Central memory CD8-positive, alpha-beta T cell (primary cell): Measurements from ENCODE around the gene OR2Z1.
"Not testable (repeated sequence)": the region's sequence is repeated elsewhere in the genome, so short reads cannot be mapped to it uniquely, and the experiment has no call there.

ENCODE experiments used
- ATAC-seq: fragments of 150-1000 bp; cut with Tn5 transposase; replicated peaks from 2 replicates; pipeline ENCODE4 v1.10.0; 2022; ENCODE audit warnings: mild to moderate bottlenecking, moderate FRiP score, moderate number of reproducible peaks; ENCODE audit not compliant: poor library complexity, severe bottlenecking; ENCODE audit errors: extremely low read depth
- DNase-seq, 2 donors: peaks; one replicate each; pipeline ENCODE4 v3.0.0; 2021; ENCODE audit warnings: low spot score in 2 of 2
- H3K27ac Mint-ChIP-seq: one replicate; pipeline ENCODE4 v1.8.0; 2022; ENCODE audit warnings: low read depth, mild to moderate bottlenecking, moderate library complexity, mixed read lengths
- H3K27me3 Mint-ChIP-seq: one replicate; pipeline ENCODE4 v1.8.0; 2022; ENCODE audit warnings: mixed read lengths
- H3K36me3 Mint-ChIP-seq: one replicate; pipeline ENCODE4 v1.8.0; 2022; ENCODE audit warnings: mild to moderate bottlenecking, moderate library complexity, mixed read lengths; ENCODE audit not compliant: insufficient read depth
- H3K4me1 Mint-ChIP-seq: one replicate; pipeline ENCODE4 v1.8.0; 2022; ENCODE audit warnings: mixed read lengths
- H3K4me3 Mint-ChIP-seq: one replicate; pipeline ENCODE4 v1.8.0; 2022; ENCODE audit warnings: mild to moderate bottlenecking, moderate library complexity, mixed read lengths
- H3K9me3 Mint-ChIP-seq: one replicate; pipeline ENCODE4 v1.8.0; 2022; ENCODE audit warnings: mixed read lengths

OR2Z1 gene

DNA sequence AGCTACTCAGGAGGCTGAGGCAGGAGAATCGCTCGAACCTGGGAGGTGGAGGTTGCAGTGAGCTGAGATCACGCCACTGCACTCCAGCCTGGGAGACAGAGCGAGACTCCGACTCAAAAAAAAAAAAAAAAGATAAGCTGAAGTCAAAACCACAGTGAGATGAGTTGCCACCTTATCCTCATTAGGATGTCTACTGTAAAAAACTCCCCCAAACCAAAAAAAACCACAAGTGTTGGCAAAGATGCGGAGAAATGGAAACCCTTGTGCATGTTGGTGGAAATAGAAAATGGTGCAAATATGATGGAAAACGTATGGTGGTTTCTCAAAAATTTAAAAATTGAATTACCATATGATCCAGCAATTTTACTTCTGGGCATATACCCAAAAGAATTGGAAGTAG, 11.1 kb upstream of the OR2Z1 start:
- not testable (repeated sequence) for H3K4me1 Mint-ChIP-seq, H3K27ac Mint-ChIP-seq, H3K4me3 Mint-ChIP-seq, H3K36me3 Mint-ChIP-seq, ATAC-seq, DNase-seq
- Mint-ChIP-seq H3K9me3 (peaks cover 13% of the 10 kb centered on the region), H3K27me3 (peaks cover 19% of the 10 kb centered on the region)

DNA sequence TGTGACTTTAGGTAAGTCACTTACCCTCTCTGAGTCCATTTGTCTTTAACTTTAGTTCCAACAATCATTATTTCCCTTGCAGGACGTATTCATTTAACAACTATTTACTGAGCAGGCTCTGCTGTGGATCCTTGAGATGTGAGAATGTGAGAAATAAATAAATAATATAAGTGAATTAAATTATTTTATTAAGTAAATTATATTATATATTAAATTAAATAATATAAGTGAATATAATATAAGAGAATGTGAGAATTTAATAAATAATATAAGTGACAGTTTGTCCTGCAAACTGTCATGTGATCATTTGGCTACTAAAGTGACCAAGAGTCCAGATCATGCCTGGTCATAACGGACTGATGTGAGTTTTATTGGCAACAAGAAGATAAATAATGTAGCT, 598 bp downstream of the OR2Z1 start:
- Mint-ChIP-seq H3K4me3 (no peak overlapping the region), H3K27ac (no peak overlapping the region), H3K36me3 (no peaks in the 10 kb centered on the region), H3K4me1 (no peaks in the 10 kb centered on the region), H3K9me3 (peaks cover 5% of the 10 kb centered on the region), H3K27me3 (peaks cover 63% of the 10 kb centered on the region)
- no peak for DNase-seq
- ATAC-seq: no peak

DNA sequence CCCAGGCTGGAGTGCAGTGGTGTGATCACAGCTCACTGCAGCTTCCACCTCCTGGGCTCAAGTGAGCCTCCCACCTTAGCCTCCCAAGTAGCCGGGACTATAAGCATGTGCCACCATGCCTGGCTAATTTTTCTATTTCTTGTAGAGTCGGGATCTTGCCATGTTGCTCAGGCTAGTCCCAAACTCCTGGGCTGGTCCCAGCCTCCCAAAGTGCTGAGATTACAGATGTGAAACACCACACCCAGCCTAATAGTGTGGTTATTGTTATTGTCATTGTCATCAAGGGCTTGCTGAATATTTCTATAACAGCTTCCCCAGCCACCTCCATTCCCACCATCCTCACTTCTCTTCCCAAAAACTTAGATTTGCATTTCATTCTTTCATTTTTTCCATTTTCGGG, 2.8 kb downstream of the OR2Z1 start:
- Mint-ChIP-seq H3K4me1 (no peaks in the 10 kb centered on the region), H3K9me3 (peaks cover 5% of the 10 kb centered on the region), H3K4me3 (no peak overlapping the region), H3K27me3 (peaks cover 63% of the 10 kb centered on the region), H3K36me3 (no peaks in the 10 kb centered on the region), H3K27ac (no peak overlapping the region)
- ATAC-seq (no peak), DNase-seq (no peak)

DNA sequence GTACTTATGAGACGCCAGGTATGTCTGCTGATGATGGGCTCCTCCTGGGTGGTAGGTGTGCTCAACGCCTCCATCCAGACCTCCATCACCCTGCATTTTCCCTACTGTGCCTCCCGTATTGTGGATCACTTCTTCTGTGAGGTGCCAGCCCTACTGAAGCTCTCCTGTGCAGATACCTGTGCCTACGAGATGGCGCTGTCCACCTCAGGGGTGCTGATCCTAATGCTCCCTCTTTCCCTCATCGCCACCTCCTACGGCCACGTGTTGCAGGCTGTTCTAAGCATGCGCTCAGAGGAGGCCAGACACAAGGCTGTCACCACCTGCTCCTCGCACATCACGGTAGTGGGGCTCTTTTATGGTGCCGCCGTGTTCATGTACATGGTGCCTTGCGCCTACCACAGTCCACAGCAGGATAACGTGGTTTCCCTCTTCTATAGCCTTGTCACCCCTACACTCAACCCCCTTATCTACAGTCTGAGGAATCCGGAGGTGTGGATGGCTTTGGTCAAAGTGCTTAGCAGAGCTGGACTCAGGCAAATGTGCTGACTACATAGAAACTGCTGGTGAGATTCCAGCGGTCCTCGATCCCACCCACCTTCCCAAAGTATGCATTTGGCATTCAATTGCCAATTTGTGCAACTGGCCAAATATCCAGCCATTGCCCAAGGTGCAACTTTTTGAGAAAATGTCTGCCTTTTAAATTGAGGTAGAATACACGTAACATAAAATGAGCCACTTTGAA, 10.2 kb downstream of the OR2Z1 start:
- no peak for ATAC-seq
- Mint-ChIP-seq H3K4me3 (no peak overlapping the region), H3K27me3 (peaks cover 25% of the 10 kb centered on the region), H3K4me1 (no peaks in the 10 kb centered on the region), H3K27ac (no peak overlapping the region), H3K36me3 (no peaks in the 10 kb centered on the region), H3K9me3 (no peaks in the 10 kb centered on the region)
- no peak for DNase-seq

DNA sequence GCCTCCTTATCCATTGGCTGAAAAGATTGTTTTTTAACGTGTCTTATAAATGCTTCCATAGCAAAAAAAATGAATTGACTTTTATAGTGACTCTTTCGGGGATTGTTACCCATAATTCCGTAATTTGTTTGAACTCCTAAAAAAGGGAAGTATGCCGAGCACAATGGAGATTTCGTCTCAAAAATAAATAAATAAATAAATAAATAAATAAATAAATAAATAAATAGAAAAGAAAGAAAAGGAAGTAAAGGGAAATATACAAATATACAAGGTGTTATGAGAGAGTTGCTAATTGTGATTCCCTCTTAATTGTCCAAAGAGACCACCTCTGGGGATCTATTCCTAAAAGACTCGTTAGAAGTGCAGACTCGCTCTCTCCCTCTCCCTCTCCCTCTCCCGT, 16.9 kb downstream of the OR2Z1 start:
- no peak overlapping the region for H3K27ac Mint-ChIP-seq
- ATAC-seq (no peak), DNase-seq (no peak)
- no peaks in the 10 kb centered on the region for H3K9me3 Mint-ChIP-seq
- no peak overlapping the region for H3K4me3 Mint-ChIP-seq
- no peaks in the 10 kb centered on the region for H3K27me3 Mint-ChIP-seq
- no peaks in the 10 kb centered on the region for H3K4me1 Mint-ChIP-seq
- no peaks in the 10 kb centered on the region for H3K36me3 Mint-ChIP-seq

DNA sequence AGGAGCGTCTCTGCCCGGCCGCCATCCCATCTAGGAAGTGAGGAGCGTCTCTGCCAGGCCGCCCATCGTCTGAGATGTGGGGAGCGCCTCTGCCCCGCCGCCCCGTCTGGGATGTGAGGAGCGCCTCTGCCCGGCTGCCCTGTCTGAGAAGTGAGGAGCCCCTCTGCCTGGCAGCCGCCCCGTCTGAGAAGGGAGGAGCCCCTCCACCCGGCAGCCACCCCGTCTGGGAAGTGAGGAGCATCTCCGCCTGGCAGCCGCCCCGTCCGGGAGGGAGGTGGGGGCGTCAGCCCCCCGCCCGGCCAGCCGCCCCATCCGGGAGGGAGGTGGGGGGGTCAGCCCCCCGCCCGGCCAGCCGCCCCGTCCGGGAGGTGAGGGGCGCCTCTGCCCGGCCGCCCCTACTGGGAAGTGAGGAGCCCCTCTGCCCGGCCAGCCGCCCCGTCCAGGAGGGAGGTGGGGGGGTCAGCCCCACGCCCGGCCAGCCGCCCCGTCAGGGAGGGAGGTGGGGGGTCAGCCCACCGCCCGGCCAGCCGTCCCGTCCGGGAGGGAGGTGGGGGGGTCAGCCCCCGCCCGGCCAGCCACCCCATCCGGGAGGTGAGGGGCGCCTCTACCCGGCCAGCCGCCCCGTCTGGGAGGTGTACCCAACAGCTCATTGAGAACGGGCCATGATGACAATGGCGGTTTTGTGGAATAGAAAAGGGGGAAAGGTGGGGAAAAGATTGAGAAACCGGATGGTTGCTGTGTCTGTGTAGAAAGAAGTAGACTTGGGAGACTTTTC, 18.0 kb downstream of the OR2Z1 start:
- not testable (repeated sequence) for H3K27ac Mint-ChIP-seq, H3K36me3 Mint-ChIP-seq, DNase-seq, ATAC-seq, H3K4me1 Mint-ChIP-seq, H3K27me3 Mint-ChIP-seq, H3K9me3 Mint-ChIP-seq, H3K4me3 Mint-ChIP-seq

DNA sequence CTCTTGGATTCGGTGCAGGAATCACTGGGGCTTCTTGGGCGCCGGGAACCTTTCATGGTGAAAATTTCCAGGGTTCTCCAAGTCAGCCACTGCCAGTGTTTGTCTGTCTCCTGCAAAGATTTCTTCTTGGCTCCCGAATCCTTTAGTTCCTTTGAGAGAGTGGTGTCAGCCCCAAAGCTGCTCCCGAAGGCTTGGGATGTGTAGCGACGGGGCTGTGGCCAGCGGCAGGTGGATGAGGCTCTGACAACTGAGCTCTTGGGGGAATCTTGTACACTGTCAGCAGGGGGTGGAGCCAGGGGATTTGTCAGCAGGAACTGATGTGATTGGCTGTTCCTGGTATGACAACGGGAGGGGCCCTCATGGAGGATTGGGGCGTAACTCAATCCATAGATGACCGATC, 45.8 kb downstream of the OR2Z1 start:
- H3K27ac Mint-ChIP-seq, H3K9me3 Mint-ChIP-seq, H3K4me1 Mint-ChIP-seq, DNase-seq, H3K27me3 Mint-ChIP-seq, H3K36me3 Mint-ChIP-seq, ATAC-seq, H3K4me3 Mint-ChIP-seq: not testable (repeated sequence)

DNA sequence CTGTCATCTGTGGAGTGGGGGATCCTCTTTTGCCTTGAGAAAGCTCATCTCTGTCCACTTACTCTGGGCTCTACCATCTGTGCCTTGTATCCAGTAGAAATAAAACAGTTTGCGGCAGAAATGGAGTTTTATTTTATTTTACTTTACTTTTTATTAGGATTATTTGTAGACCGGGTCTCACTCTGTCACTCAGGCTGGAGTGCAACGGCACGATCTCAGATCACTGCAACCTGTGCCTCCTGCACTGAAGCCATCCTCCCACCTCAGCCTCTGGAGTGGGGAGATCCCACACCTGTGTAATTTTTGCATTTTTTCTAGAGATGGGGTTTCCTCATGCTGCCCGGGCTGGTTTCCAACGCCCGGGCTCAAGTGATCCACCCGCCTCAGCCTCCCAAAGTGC, 47.8 kb downstream of the OR2Z1 start:
- H3K36me3 Mint-ChIP-seq, H3K27ac Mint-ChIP-seq, H3K4me3 Mint-ChIP-seq, H3K27me3 Mint-ChIP-seq, ATAC-seq, DNase-seq, H3K4me1 Mint-ChIP-seq, H3K9me3 Mint-ChIP-seq: not testable (repeated sequence)

DNA sequence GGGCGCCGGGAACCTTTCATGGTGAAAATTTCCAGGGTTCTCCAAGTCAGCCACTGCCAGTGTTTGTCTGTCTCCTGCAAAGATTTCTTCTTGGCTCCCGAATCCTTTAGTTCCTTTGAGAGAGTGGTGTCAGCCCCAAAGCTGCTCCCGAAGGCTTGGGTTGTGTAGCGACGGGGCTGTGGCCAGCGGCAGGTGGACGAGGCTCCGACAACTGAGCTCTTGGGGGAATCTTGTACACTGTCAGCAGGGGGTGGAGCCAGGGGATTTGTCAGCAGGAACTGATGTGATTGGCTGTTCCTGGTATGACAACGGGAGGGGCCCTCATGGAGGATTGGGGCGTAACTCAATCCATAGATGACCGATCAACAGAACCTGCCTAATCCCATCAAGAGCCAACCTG, 52.2 kb downstream of the OR2Z1 start:
- not testable (repeated sequence) for H3K27me3 Mint-ChIP-seq, H3K9me3 Mint-ChIP-seq, DNase-seq, ATAC-seq, H3K4me1 Mint-ChIP-seq, H3K36me3 Mint-ChIP-seq, H3K27ac Mint-ChIP-seq, H3K4me3 Mint-ChIP-seq
